Liver (tissue), 3 donors: Measurements from ENCODE around the gene MGAT3.

Experiments used
- CTCF ChIP-seq: fragments of 150-350 bp; IDR thresholded peaks from 2 replicates; pipeline ENCODE4 v1.5.1; 2017; ENCODE audit warnings: improper control_type of control experiment, low read depth, low read length; ENCODE audit not compliant: missing input control
- EGR1 ChIP-seq, 2 donors: IDR thresholded peaks; 2 replicates each; pipeline ENCODE4 v1.6.1; 2016 to 2018; ENCODE audit warnings: antibody characterized with exemption in 2 of 2, low read depth in 2 of 2
- FOXA1 ChIP-seq: IDR thresholded peaks from 2 replicates; pipeline ENCODE4 v1.6.1; 2016; ENCODE audit warnings: antibody characterized with exemption
- GABPA ChIP-seq, 2 donors: IDR thresholded peaks in 1 of 2; conservative IDR thresholded peaks in 1 of 2; 2 replicates each; pipeline ENCODE4 v1.6.1; 2016; ENCODE audit warnings: antibody characterized with exemption in 2 of 2, mild to moderate bottlenecking in 1 of 2, moderate library complexity in 1 of 2
- HNF4G ChIP-seq: IDR thresholded peaks from 2 replicates; pipeline ENCODE4 v1.6.1; 2016; ENCODE audit warnings: antibody characterized with exemption
- MAX ChIP-seq: IDR thresholded peaks from 2 replicates; pipeline ENCODE4 v1.6.1; 2016; ENCODE audit warnings: antibody characterized with exemption
- RAD21 ChIP-seq, 2 donors: IDR thresholded peaks; 2 replicates each; pipeline ENCODE4 v1.6.1; 2016; ENCODE audit warnings: antibody characterized with exemption in 2 of 2, mild to moderate bottlenecking in 2 of 2
- REST ChIP-seq: IDR thresholded peaks from 2 replicates; pipeline ENCODE4 v1.6.1; 2016; ENCODE audit warnings: antibody characterized with exemption, mild to moderate bottlenecking
- SP1 ChIP-seq: IDR thresholded peaks from 2 replicates; pipeline ENCODE4 v1.6.1; 2018; ENCODE audit warnings: antibody characterized with exemption, mild to moderate bottlenecking
- TAF1 ChIP-seq: conservative IDR thresholded peaks from 2 replicates; pipeline ENCODE4 v1.6.1; 2016; ENCODE audit warnings: antibody characterized with exemption, mild to moderate bottlenecking
- YY1 ChIP-seq: IDR thresholded peaks from 2 replicates; pipeline ENCODE4 v1.6.1; 2016; ENCODE audit warnings: antibody characterized with exemption, mild to moderate bottlenecking
- ZBTB33 ChIP-seq: IDR thresholded peaks from 2 replicates; pipeline ENCODE4 v1.6.1; 2016; ENCODE audit warnings: antibody characterized with exemption
- donor health status: healthy.
- donor health status: healthy.

DNA sequence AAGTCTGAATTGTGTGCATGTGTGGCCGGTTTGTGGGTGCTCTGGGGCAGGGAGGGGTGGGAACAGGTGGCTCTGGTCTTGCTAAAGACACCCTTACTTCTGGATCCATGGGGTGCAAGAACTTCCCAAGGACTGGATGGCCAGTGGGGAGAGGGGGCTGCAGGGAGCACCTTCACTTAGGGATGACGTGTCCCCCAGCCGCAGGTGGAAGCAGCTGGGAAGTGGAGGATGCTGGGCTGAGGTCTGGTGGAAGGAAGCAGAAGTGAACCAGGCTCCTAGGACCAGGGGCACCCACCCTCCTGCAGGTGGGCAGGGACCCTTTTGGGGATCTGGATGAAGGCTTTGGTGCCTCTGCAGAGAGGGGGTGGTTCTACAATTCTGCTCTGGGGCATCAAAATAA, 35.4 kb downstream of the MGAT3 start:
- no peak for TF ChIP-seq YY1
- TF ChIP-seq CTCF: no peak
- no peak for TF ChIP-seq TAF1
- no peak for TF ChIP-seq RAD21 (IDR thresholded peaks at IDR 0.05)
- TF ChIP-seq EGR1 (IDR thresholded peaks at IDR 0.05; ENCODE audit: low read depth in 2 of 2): no peak
- no peak for TF ChIP-seq GABPA (IDR thresholded peaks at IDR 0.05 in 1 of 2, conservative IDR thresholded peaks at IDR 0.05 in 1 of 2)
- no peak for TF ChIP-seq FOXA1
- TF ChIP-seq HNF4G: no peak
- TF ChIP-seq MAX: no peak
- no peak for TF ChIP-seq ZBTB33
- TF ChIP-seq REST: no peak
- TF ChIP-seq SP1: no peak
